ENCODE measurements around the gene TSPAN16.
"Not testable (repeated sequence)": the region's sequence is repeated elsewhere in the genome, so short reads cannot be mapped to it uniquely, and the experiment has no call there.

The TSPAN16 gene

DNA sequence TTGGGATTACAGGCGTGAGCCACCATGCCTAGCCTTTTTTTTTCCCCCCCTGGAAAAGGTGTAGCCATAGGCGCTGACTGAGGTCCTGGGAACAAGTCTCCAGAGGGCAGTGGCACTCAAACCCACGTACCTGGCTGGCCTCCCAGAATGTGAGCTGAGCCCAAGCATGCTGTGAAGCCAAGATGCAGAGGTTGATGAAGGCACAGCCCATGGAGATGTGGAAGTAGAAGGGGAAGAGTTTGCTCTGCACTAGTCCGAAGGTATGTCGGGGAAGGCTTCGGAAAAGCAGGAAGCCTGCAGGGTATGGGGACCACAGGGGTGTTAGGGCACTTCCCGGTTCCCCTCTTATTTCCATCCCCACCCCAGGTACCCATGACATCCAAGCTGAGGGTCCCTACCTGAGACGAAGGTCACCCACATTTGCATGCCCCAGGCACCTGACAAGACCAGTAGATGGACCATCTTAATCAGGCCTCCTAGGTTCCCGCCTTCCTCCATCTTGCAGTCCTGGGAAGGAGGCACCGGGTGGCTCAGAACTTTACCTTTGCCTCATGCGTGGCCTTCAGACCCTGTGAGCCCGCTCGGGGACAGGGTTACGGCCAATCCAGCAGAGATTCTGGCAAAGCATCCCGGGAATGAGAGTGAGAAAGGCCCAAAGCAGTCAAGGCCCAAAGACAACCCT lies 49.3 kb downstream of the TSPAN16 start:
- no peak for DNase-seq (ENCODE audit: low read depth in 2 of 2)

DNA sequence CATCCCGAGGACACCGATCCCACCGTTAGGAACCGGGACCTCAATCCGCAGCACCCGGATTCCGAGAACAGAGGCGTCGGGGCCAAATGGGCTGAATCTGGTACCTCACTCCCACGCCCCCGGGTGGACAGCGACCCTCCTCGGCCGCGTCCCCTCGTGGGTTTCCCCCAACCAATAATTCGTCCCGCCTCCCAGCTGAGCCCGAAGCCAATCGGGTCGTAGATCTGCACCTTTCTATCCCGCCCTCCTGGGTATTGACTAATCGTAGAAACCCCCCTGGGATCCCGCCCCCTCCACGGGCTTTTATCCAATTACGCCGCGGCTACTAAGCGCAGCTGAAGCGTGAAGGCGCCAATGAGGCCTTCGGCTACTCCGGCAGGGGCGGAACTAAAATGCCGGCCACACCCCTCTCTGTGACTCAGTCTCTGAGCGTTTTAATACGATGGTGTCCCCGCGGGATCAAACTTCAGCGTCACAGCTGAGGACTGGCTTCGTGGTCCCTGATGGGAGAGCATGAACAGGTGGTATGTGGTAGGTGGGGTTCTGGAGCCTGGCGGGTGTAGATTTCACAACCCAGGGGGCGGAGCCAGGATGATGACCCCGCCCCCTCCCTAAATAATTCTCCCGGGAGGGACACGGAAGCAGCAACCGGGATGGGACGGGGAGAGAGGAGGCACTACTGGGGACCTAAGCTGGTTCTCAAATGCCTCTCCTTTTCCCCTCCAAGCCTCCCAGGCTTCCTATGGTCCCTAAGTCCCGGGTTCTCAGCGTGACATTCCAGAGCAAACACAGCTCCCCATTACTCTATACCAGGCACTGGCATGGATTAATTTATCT lies 50.4 kb downstream of the TSPAN16 start, which contains the start of the genes CCDC159 and TMEM205:
TSS of gene CCDC159 (plus strand) at position 416 of the 837 bp plus-strand sequence. CDS start at position 504, 88 bp downstream.
TSS of gene TMEM205 (minus strand) at position 165 of the 837 bp plus-strand sequence. CDS start 649 bp downstream, outside the sequence.
- peak; percentile 94 to 97 for DNase-seq (ENCODE audit: low read depth in 2 of 2)

DNA sequence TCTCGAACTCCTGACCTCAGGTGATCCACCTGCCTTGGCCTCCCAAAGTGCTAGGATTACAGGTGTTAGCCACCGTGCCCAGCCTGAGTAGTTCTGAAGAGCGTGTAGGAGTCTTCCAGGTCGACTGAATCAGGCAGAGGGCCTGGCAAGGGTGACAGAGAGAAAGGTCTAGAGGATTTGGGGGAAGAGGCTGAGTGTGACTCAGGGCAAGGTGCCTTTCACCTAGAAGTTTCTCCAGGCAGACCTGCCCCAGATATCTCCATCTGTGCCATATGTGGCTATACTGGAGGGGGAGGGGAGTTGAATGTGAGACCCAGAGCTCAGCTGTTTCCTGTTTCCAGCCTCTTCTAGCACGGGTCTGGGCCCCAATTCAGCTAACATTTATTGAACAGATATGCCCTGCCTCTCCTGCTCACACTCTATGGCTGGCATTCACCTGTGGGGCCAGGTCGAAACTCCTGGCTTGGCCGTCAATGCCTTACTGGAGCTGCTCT lies 51.6 kb downstream of the TSPAN16 start:
- no peak for DNase-seq (ENCODE audit: low read depth in 2 of 2)

DNA sequence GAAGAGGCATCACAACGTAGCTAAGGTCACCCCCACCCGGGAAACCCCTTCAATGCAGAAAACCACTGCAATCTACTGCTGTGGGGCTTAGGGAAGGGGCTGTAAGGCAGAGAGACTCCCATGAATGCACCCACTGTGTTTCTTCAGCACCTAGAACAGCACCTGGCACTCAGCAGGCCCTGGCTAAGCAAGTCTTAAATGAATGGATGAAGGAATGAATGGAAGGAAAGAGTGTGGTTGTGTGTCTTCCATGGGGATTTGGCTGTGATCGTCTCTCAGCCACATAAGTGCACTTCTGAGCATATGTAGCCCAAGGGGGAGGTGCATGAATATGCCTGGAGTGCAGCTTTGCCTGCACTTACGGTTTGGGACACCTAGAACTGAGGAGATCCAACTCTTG lies 53.2 kb downstream of the TSPAN16 start:
- DNase-seq (ENCODE audit: low read depth in 2 of 2): no peak

DNA sequence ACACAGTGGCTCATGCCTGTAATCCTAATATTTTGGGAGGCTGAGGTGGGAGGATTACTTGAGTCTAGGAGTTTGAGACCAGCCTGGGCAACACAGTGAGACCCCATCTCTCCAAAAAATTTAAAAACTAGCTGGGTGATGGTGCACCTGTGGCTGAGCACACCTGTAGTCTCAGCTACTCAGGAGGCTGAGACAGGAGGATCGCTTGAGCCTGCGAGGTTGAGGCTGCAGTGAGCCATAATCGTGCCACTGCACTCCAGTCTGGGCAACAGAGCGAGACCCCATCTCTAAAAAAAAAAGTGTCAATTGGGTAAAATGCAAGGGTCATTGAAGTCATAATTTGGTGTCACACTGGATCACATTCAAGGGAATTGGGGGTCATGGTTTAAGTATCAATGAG lies 58.1 kb downstream of the TSPAN16 start:
- DNase-seq (ENCODE audit: low read depth in 2 of 2): not testable (repeated sequence)

DNA sequence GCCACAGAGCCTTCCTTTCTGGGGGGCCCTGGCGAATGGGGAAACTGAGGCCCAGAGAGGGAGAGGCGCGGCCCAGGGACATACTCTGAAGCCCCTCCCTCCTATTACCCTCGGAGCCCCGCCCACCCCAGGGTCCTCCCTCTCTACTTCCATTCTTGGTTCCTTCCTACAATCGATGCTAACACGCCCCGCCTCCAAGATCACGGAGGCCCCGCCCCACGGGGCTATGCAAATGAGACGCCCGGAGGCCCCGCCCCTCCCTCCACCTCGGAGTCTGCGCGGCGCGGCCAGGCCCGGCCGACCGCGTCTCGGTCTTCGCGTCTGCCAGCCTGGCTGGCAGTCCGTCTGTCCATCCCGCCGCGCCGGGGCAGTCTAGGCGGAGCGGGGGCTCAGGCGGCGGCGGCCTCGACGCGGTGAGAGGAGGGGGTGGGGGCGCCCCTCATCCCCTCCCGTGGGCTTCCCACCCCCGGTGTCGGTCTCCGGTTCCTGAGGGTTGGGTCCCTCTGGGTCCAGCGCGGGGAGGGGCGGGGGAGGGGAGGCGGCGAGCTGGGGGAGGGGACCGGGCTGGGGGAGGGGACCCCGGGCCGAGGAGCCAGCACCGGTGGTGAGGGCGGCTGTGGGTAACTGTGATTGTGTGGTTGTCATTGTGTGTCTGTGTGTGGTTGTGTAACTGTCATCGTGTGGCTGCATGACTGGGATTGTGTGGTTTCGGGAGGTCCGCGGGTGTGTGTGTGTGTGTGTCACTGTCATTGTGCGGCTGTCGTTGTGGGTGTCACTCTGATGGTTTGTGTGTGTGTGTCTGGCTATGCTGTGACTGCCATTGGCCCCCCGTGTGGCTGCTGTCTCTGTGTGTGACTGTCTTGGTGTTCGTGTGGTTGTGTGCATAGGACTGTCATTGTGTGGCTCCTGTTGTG lies 59.5 kb downstream of the TSPAN16 start, which contains the start of gene PLPPR2:
TSS of gene PLPPR2 (plus strand) at position 273 of the 914 bp plus-strand sequence. CDS start 2,242 bp downstream, outside the sequence.
- DNase-seq (ENCODE audit: low read depth in 2 of 2): peak; percentile 72 to 82

DNA sequence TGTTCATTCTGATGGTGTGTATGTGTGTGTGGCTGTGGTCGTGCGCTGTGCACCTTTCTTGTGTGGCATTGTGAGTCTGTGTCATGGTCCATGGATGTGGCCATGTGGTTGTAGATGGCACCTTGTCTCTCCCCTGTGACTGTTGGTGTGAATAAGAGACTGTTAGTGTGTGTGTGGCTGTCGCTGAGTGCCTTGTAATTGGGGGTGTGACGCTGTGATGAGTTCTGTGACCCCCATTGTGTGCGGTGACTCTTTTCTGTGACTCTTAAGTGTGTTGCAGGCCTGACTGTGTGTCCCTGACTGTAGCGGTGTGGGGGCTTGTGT lies 60.1 kb downstream of the TSPAN16 start:
- DNase-seq (ENCODE audit: low read depth in 2 of 2): no peak

DNA sequence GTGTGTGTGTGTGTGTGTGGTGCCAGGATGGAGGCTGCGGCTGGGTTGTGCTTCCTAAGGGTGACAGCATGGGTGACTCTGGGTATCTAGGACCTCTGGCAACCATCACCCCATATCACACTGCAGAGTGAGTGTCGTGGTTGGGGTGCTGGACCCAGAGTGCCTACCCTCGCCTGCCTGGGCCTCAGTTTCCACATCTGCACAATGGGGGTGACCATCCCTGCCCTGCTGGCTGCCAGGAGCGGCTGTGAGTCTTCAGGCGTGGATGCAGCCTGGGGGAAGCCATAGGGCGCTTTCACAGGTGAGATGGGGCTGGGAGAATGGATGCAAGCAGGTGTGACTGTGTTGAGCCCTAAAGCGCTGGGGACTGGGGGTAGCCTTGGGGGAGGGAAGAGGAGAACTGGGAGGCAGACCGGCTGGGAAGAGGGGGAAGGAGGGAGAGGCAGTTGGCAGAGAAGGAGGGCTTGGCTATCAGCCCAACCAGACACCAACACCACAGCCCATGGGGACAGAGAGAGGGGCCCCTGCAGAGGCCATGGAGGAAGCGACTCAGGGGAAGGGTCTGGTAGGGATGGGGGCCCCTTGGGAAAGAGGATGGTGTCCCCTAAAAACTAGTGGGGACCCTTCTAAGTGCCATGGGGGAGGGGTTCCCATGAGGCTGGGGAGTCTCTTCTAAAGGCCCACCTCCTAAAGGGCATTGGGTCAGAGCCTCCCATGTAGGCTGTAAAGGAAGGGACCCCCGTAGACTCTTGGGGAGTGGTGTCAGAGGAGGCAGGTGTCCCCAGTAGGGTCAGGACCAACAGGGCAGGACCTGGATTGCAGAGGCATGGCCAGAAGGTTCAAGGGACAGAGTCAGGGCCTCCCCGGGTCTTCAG lies 61.0 kb downstream of the TSPAN16 start:
- DNase-seq (ENCODE audit: low read depth in 2 of 2): no peak

DNA sequence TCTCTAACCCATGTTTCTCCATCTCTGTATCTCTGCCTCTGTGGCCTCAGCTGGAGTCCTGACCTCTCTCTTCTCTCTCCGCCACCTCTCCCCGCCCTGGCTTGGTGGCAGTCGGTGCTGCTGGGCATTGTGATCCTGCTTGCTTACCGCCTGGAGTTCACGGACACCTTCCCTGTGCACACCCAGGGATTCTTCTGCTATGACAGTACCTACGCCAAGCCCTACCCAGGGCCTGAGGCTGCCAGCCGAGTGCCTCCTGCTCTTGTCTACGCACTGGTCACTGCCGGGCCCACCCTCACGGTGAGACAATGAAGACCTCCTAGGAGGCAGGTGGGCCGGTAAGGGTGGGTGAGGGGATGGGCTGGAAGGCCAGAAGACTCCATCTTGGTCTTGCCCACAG lies 63.5 kb downstream of the TSPAN16 start:
- DNase-seq (ENCODE audit: low read depth in 2 of 2): no peak

DNA sequence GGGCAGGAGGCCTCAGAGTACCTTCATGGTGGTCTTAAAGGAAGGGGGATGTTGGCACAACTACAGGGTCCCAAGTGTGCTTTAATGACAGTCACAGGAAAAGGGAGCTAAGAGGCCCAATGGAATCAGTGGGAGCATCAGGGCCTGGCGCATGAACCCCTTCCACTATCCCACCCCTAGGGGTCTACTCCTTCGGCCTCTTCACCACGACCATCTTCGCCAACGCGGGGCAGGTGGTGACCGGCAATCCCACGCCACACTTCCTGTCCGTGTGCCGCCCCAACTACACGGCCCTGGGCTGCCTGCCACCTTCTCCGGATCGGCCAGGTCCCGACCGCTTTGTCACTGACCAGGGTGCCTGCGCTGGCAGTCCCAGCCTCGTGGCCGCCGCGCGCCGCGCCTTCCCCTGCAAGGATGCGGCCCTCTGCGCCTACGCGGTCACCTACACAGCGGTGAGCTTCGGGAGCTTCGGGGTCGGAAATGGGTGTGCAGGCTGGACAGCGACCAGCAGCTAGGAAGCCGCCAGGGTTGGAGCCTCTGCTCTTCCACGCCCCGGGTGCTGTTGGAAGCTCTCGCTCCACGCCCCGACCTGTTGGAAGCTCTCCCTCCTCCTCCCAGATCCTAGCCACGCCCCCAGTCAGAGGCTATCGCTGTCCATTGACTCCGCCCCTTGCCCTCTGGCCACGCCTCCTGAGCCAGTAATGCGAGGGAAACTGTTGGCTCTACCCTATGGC lies 65.2 kb downstream of the TSPAN16 start:
- DNase-seq (ENCODE audit: low read depth in 2 of 2): no peak

DNA sequence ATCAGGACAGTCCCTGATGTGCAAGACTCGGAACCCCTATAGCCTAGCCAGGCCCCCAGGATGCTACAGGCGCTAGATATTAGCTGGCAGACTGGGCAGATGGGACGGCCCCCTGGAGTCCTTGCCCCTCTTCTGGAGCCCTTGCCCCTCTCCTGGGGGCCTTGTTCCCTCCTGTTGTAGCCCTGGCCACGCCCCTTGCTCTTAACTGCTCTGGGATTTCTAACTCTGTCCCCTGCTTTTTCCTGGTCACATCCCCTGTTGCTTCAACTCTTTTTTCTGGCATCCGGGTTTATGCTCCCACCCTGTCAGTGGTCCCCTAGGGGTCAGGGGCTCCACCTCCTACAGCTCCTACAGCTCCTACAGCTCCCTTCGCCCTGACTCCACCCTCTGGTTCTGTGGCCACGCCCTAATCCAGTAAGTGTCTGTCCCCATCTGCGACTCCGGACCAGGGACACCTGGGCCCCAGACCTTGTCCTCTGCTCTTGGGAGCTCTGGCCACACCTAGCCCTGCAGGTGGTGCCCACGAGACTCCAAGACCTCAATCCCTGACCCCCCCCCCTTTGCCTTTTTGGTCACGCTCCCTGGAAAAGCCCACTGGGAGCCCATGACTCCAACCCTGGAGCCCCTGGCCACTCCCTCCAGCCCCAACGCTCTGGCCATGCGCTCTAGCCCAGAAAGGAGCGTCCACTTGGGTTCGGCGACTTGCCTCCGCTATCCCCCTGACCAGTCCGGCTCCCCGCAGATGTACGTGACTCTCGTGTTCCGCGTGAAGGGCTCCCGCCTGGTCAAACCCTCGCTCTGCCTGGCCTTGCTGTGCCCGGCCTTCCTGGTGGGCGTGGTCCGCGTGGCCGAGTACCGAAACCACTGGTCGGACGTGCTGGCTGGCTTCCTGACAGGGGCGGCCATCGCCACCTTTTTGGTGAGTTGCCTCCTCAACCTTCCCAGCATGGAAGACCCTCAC lies 66.1 kb downstream of the TSPAN16 start:
- DNase-seq (ENCODE audit: low read depth in 2 of 2): no peak

DNA sequence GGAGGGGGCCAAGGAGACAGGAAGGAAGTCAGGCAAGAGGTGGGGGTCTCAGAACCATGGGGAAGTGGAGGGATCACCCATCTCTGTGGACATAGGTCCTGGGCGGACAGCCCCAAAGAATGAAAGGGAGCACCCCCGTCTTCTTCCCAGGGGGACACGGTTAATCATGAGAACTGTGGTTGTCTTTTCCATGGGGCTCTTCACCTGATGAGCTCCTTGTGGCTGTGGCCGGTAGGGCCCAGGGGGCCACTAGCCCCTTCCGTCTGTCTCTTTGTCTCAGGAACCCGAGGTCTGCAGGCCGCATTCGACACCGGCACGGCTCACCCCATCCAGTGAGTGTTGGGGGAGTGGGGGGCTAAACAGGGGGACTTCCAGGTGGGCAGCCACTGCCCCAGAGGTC lies 67.9 kb downstream of the TSPAN16 start:
- no peak for DNase-seq (ENCODE audit: low read depth in 2 of 2)

DNA sequence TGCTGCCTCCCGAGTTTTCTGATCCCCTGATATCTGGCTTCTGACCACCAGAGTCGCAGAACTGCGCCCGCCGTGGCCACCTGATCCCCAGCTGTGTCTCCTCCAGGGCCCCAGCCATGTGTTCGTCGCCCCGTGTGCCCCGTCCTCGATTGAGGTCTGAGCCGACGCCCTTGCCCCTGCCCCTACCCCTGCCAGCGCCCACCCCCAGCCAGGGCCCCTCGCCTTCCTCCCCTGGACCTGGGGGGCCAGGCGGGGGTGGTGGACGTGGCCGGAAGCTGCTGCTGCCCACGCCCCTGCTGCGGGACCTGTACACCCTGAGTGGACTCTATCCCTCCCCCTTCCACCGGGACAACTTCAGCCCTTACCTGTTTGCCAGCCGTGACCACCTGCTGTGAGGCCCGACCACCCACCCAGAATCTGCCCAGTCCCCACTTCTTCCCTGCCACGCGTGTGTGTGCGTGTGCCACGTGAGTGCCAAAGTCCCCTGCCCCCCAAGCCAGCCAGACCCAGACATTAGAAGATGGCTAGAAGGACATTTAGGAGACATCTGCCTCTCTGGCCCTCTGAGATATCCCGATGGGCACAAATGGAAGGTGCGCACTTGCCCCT lies 68.4 kb downstream of the TSPAN16 start:
- DNase-seq (ENCODE audit: low read depth in 2 of 2): no peak

DNA sequence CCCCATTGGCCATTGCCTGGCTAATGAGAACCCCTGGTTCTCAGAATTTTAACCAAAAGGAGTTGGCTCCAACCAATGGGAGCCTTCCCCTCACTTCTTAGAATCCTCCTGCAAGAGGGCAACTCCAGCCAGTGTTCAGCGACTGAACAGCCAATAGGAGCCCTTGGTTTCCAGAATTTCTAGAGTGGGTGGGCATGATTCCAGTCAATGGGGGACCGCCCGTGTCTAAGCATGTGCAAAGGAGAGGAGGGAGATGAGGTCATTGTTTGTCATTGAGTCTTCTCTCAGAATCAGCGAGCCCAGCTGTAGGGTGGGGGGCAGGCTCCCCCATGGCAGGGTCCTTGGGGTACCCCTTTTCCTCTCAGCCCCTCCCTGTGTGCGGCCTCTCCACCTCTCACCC lies 69.0 kb downstream of the TSPAN16 start:
- DNase-seq (ENCODE audit: low read depth in 2 of 2): no peak

Data from stimulated activated CD4-positive, alpha-beta T cell treated with anti-CD3 and anti-CD28 coated beads, Interleukin-1b, Interleukin-23, amount 100 ng/mL, for 4 hours (primary cell).